K562 (cell line): ENCODE data around the gene CDYL. TPM values are rescaled to one million over a fixed set of nuclear protein-coding genes. Genes with fewer than 3 reads are reported as not detected.
A peak's percentile ranks its signal among the peaks of the same experiment; 100 is the strongest.

Source experiments
- BRD9 ChIP-seq: fragments of 450-650 bp; IDR thresholded peaks from 2 replicates; pipeline ENCODE4 v1.6.1; 2018; ENCODE audit warnings: low read depth; ENCODE audit not compliant: partially characterized antibody
- CBX5 ChIP-seq: IDR thresholded peaks from 2 replicates; pipeline ENCODE4 v1.6.1; 2014; ENCODE audit warnings: low read depth, borderline replicate concordance
- ILK ChIP-seq: fragments of 450-650 bp; IDR thresholded peaks from 2 replicates; pipeline ENCODE4 v1.6.1; 2016; ENCODE audit warnings: missing genetic modification characterization, low read depth, mild to moderate bottlenecking, missing compliant biosample characterization, moderate library complexity, borderline replicate concordance
- MBD2 ChIP-seq: sonication (generic); IDR thresholded peaks from 2 replicates; pipeline ENCODE4 v1.6.1; 2016; ENCODE audit warnings: low read depth, borderline replicate concordance
- MXI1 ChIP-seq: IDR thresholded peaks from 2 replicates; pipeline ENCODE4 v1.6.1; 2011; ENCODE audit warnings: low read depth, mild to moderate bottlenecking, improper control_type of control experiment, low read length
- MYC ChIP-seq, 2 experiments: fragments of 250-450 bp in 1 of 2; sonication (Bioruptor Pico) in 1 of 2; IDR thresholded peaks; 2 replicates each; pipeline versions ENCODE4 v1.5.1 to v1.6.1; 2012 to 2021; ENCODE audit warnings: low read depth in 2 of 2, borderline replicate concordance in 1 of 2, improper control_type of control experiment in 1 of 2, low read length in 1 of 2, mild to moderate bottlenecking in 1 of 2, moderate library complexity in 1 of 2
- PCBP2 ChIP-seq: fragments of 200-400 bp; formaldehyde crosslinking; IDR thresholded peaks from 2 replicates; pipeline ENCODE4 v1.6.1; 2018; ENCODE audit warnings: low read length, low read depth, mild to moderate bottlenecking, moderate library complexity; ENCODE audit not compliant: poor library complexity, severe bottlenecking
- SREBF1 ChIP-seq: fragments of 150-350 bp; IDR thresholded peaks from 2 replicates; pipeline ENCODE4 v1.6.1; 2014; ENCODE audit warnings: antibody characterized with exemption, low read depth, low read length, borderline replicate concordance
- TAF7 ChIP-seq: fragments of 450-650 bp; IDR thresholded peaks from 2 replicates; pipeline ENCODE4 v1.6.1; 2016; ENCODE audit warnings: missing genetic modification characterization, missing compliant biosample characterization
- ZNF764 ChIP-seq: fragments of 250-450 bp; sonication (Bioruptor Pico); IDR thresholded peaks from 2 replicates; pipeline ENCODE4 v1.4.0; 2020; ENCODE audit warnings: low read depth, mild to moderate bottlenecking, moderate library complexity
- polyA plus RNA-seq, 8 experiments: library from polyadenylated mRNA; depleted of rRNA in 4 of 8; stranded (reverse) in 5 of 8; unstranded in 3 of 8; fragments of >200 nt; fragmentation: Nextera tagmentation in 2 of 8; fragmentation: Illumina TruSeq in 1 of 8; extraction: Ambion mirVana in 2 of 8; extraction: Trizol in 1 of 8; gene quantifications; 2 replicates each; pipeline versions ENCODE4 v1.2.1 to v1.2.3, GENCODE V29; 2011 to 2014; ENCODE audit warnings: inconsistent platforms in 1 of 8, missing spikeins in 1 of 8
- total RNA-seq, 7 experiments: library from RNA; depleted of rRNA in 6 of 7; stranded (reverse); fragments of >200 nt in 6 of 7; fragmentation: Illumina TruSeq in 2 of 7; extraction: Trizol in 2 of 7; gene quantifications; 2 replicates each; pipeline versions ENCODE4 v1.2.1 to v1.2.3, GENCODE V29; 2011 to 2021; ENCODE audit warnings: low replicate concordance in 1 of 7
- TF ChIP-seq, protein P1 (sequence below): fragments of 450-650 bp; IDR thresholded peaks from 2 replicates; pipeline ENCODE4 v1.6.1; 2016; ENCODE audit warnings: mild to moderate bottlenecking
- TF ChIP-seq, protein P2 (sequence below): sonication (generic); formaldehyde crosslinking; IDR thresholded peaks from 2 replicates; pipeline ENCODE4 v1.8.0; 2022; ENCODE audit warnings: mild to moderate bottlenecking, missing genetic modification reagents
- TF ChIP-seq, protein P3 (sequence below): fragments of 200-800 bp; sonication (Bioruptor generic); IDR thresholded peaks from 2 replicates; pipeline ENCODE4 v1.6.1; 2016; ENCODE audit warnings: missing genetic modification characterization, missing compliant biosample characterization
- TF ChIP-seq, protein P4 (sequence below): fragments of 250-450 bp; sonication (Bioruptor Pico); IDR thresholded peaks from 2 replicates; pipeline ENCODE4 v1.5.0; 2020; ENCODE audit warnings: mild to moderate bottlenecking, borderline replicate concordance

CDYL gene
- total and polyA plus RNA-seq, 9 of the 15 experiments (the other 6 are each of a cell fraction or from before 2014, with no cell fraction given): 8.1 to 45.8 (median 40.8) TPM

DNA sequence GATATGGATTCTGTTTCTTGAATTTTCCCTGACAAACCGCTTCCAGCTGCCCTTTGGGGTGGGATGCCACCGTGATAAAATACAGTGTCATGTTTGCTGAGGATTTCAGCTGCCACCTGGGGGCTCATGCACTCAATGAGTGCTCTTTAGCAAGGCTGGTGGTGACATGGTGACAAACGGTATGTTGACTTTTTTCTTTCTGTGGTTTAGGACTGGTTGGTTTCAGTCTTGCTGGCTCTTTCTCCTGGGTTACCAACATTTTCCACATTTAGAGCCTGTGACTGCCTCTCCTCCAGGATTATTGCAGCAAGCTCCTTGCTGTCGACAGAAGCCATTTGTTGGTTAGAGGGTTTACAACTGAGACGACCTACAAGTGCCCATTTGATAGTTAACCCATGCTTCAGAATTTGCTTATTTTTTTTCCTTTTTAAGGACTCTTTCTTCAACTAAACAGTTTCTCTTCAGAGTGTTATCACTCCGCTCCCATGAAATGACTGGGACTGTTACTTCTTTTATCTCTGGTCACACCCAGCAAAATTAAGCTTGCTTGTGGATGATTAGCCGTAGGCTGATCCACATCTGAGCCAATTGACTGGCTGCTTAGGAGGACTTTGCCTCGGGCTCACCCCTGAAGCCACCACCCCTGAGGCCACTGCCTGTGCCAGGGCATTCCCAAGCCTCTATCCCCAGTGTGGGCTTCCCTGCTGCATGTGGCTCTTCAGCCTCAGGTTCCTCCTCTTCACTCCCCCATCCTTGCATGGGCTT is 48.4 kb upstream of the CDYL start (continued):
- TF ChIP-seq, protein P1, sequence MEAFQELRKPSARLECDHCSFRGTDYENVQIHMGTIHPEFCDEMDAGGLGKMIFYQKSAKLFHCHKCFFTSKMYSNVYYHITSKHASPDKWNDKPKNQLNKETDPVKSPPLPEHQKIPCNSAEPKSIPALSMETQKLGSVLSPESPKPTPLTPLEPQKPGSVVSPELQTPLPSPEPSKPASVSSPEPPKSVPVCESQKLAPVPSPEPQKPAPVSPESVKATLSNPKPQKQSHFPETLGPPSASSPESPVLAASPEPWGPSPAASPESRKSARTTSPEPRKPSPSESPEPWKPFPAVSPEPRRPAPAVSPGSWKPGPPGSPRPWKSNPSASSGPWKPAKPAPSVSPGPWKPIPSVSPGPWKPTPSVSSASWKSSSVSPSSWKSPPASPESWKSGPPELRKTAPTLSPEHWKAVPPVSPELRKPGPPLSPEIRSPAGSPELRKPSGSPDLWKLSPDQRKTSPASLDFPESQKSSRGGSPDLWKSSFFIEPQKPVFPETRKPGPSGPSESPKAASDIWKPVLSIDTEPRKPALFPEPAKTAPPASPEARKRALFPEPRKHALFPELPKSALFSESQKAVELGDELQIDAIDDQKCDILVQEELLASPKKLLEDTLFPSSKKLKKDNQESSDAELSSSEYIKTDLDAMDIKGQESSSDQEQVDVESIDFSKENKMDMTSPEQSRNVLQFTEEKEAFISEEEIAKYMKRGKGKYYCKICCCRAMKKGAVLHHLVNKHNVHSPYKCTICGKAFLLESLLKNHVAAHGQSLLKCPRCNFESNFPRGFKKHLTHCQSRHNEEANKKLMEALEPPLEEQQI: 0 out of 2 replicates have a peak, but pooled peaks have one; percentile 61
- TF ChIP-seq ZNF764 (CRISPR knock-in tag): no peak
- TF ChIP-seq MYC (IDR thresholded peaks at IDR 0.05; ENCODE audit: low read depth, low read length): peak; percentile 66; the same call in 1 of the 2 replicates
- TF ChIP-seq MYC (CRISPR knock-in tag; IDR thresholded peaks at IDR 0.05; ENCODE audit: borderline replicate concordance, low read depth): no peak
- no peak for TF ChIP-seq ILK (tag)
- peak; percentile 69; the same call in 1 of the 2 replicates for TF ChIP-seq MBD2
- TF ChIP-seq SREBF1: no peak
- TF ChIP-seq BRD9: peak; percentile 94
- no peak for TF ChIP-seq CBX5
- no peak for TF ChIP-seq PCBP2
- TF ChIP-seq TAF7: no peak
- no peak for TF ChIP-seq MXI1
- TF ChIP-seq, protein P2, sequence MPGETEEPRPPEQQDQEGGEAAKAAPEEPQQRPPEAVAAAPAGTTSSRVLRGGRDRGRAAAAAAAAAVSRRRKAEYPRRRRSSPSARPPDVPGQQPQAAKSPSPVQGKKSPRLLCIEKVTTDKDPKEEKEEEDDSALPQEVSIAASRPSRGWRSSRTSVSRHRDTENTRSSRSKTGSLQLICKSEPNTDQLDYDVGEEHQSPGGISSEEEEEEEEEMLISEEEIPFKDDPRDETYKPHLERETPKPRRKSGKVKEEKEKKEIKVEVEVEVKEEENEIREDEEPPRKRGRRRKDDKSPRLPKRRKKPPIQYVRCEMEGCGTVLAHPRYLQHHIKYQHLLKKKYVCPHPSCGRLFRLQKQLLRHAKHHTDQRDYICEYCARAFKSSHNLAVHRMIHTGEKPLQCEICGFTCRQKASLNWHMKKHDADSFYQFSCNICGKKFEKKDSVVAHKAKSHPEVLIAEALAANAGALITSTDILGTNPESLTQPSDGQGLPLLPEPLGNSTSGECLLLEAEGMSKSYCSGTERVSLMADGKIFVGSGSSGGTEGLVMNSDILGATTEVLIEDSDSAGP: peak; percentile 49; the same call in 1 of the 2 replicates
- TF ChIP-seq, protein P3, sequence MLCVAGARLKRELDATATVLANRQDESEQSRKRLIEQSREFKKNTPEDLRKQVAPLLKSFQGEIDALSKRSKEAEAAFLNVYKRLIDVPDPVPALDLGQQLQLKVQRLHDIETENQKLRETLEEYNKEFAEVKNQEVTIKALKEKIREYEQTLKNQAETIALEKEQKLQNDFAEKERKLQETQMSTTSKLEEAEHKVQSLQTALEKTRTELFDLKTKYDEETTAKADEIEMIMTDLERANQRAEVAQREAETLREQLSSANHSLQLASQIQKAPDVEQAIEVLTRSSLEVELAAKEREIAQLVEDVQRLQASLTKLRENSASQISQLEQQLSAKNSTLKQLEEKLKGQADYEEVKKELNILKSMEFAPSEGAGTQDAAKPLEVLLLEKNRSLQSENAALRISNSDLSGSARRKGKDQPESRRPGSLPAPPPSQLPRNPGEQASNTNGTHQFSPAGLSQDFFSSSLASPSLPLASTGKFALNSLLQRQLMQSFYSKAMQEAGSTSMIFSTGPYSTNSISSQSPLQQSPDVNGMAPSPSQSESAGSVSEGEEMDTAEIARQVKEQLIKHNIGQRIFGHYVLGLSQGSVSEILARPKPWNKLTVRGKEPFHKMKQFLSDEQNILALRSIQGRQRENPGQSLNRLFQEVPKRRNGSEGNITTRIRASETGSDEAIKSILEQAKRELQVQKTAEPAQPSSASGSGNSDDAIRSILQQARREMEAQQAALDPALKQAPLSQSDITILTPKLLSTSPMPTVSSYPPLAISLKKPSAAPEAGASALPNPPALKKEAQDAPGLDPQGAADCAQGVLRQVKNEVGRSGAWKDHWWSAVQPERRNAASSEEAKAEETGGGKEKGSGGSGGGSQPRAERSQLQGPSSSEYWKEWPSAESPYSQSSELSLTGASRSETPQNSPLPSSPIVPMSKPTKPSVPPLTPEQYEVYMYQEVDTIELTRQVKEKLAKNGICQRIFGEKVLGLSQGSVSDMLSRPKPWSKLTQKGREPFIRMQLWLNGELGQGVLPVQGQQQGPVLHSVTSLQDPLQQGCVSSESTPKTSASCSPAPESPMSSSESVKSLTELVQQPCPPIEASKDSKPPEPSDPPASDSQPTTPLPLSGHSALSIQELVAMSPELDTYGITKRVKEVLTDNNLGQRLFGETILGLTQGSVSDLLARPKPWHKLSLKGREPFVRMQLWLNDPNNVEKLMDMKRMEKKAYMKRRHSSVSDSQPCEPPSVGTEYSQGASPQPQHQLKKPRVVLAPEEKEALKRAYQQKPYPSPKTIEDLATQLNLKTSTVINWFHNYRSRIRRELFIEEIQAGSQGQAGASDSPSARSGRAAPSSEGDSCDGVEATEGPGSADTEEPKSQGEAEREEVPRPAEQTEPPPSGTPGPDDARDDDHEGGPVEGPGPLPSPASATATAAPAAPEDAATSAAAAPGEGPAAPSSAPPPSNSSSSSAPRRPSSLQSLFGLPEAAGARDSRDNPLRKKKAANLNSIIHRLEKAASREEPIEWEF (CRISPR knock-in tag): 0 out of 2 replicates have a peak, but pooled peaks have one; percentile 52
- TF ChIP-seq, protein P4, sequence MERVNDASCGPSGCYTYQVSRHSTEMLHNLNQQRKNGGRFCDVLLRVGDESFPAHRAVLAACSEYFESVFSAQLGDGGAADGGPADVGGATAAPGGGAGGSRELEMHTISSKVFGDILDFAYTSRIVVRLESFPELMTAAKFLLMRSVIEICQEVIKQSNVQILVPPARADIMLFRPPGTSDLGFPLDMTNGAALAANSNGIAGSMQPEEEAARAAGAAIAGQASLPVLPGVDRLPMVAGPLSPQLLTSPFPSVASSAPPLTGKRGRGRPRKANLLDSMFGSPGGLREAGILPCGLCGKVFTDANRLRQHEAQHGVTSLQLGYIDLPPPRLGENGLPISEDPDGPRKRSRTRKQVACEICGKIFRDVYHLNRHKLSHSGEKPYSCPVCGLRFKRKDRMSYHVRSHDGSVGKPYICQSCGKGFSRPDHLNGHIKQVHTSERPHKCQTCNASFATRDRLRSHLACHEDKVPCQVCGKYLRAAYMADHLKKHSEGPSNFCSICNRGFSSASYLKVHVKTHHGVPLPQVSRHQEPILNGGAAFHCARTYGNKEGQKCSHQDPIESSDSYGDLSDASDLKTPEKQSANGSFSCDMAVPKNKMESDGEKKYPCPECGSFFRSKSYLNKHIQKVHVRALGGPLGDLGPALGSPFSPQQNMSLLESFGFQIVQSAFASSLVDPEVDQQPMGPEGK: no peak; the same call in 1 of the 2 replicates
